Left ventricle myocardium inferior (tissue), 1 donor: Measurements from ENCODE around the gene KCNQ2. TPM values are rescaled to one million over a fixed set of nuclear protein-coding genes. Genes with fewer than 3 reads are reported as not detected.

Experiments used
- DNase-seq: peaks from one replicate; pipeline ENCODE4 v3.0.0-alpha.2; 2020
- H3K27ac ChIP-seq: fragments of 200-600 bp; replicated peaks from 2 replicates; pipeline ENCODE4 v1.8.0; 2021
- H3K27me3 ChIP-seq: fragments of 200-600 bp; 2 replicates; pipeline ENCODE4 v1.8.0; 2021; ENCODE audit warnings: low read depth
- H3K36me3 ChIP-seq: fragments of 200-600 bp; 2 replicates; pipeline ENCODE4 v1.8.0; 2021
- H3K4me1 ChIP-seq: fragments of 200-600 bp; 2 replicates; pipeline ENCODE4 v1.8.0; 2021
- H3K4me3 ChIP-seq: fragments of 200-600 bp; 2 replicates; pipeline ENCODE4 v1.8.0; 2021; ENCODE audit warnings: mild to moderate bottlenecking, moderate library complexity
- H3K9me3 ChIP-seq: fragments of 200-600 bp; replicated peaks from 2 replicates; pipeline ENCODE4 v1.8.0; 2021
- intact Hi-C: fragments of 100-400 bp; cut with micrococcal nuclease; formaldehyde crosslinking; loops from one replicate; pipeline ENCODE4 v1.11.0; 2022
- total RNA-seq: library from RNA; stranded (reverse); fragmentation: NEBNext Ultra II Directional; extraction: Animal tissue kit (Norgen Biotek cat#: 25700); gene quantifications from one replicate; pipeline ENCODE4 v1.2.1, GENCODE V29; 2021
- TF ChIP-seq, protein P1 (sequence below): fragments of 200-600 bp; IDR thresholded peaks from 2 replicates; pipeline ENCODE4 v1.8.0; 2021; ENCODE audit warnings: antibody characterized with exemption, mild to moderate bottlenecking, borderline replicate concordance
- donor health status: DM: no; HTN: yes; CAD: no; lungs with severe emphysema.

The KCNQ2 gene
- total RNA-seq, 1 donor from 2014 or later, result 2.3 TPM

- H3K27me3 ChIP-seq, result peaks cover 17% of the 10 kb centered on the region
- TF ChIP-seq, protein P1, sequence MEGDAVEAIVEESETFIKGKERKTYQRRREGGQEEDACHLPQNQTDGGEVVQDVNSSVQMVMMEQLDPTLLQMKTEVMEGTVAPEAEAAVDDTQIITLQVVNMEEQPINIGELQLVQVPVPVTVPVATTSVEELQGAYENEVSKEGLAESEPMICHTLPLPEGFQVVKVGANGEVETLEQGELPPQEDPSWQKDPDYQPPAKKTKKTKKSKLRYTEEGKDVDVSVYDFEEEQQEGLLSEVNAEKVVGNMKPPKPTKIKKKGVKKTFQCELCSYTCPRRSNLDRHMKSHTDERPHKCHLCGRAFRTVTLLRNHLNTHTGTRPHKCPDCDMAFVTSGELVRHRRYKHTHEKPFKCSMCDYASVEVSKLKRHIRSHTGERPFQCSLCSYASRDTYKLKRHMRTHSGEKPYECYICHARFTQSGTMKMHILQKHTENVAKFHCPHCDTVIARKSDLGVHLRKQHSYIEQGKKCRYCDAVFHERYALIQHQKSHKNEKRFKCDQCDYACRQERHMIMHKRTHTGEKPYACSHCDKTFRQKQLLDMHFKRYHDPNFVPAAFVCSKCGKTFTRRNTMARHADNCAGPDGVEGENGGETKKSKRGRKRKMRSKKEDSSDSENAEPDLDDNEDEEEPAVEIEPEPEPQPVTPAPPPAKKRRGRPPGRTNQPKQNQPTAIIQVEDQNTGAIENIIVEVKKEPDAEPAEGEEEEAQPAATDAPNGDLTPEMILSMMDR, result no peak
- no peak for DNase-seq
- no peak overlapping the region for H3K4me3 ChIP-seq
- H3K9me3 ChIP-seq, result no peaks in the 10 kb centered on the region
- no peaks in the 10 kb centered on the region for H3K36me3 ChIP-seq
- no peak overlapping the region for H3K27ac ChIP-seq
- H3K4me1 ChIP-seq, result no peaks in the 10 kb centered on the region
- intact Hi-C loops, result no loop called here
These were observed 31.0 kb downstream of the KCNQ2 start for GRCh38 chr20:63441136-63442099.

GRCh38 chr20:63440366-63440955, 32.0 kb downstream of the KCNQ2 start:
- TF ChIP-seq, protein P1, result no peak
- H3K4me1 ChIP-seq, result peaks cover 2% of the 10 kb centered on the region
- no peak overlapping the region for H3K27ac ChIP-seq
- no peaks in the 10 kb centered on the region for H3K36me3 ChIP-seq
- peaks cover 13% of the 10 kb centered on the region for H3K27me3 ChIP-seq
- no peak overlapping the region for H3K4me3 ChIP-seq
- intact Hi-C loops, result no loop called here
- H3K9me3 ChIP-seq, result no peaks in the 10 kb centered on the region
- no peak for DNase-seq

DNA sequence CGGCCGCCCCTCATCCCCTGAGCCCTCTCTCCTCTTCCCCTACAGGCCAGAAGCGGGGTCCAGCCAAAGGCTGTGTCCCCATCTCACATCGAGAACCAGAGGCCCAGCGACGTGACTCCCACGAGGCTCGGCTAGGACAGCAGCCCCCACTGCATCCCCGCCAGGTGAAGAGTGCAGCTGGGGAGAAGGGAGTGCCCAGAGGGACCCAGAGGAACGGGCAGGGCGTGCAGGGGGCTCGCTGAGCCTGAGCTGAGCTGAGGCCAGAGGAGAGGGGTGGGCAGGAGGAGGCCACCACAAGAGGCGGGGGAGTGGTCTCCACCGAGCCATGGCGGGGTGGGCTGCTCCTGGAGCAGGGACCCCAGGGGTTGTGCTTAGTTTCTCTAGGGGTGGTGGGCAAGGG, 32.6 kb downstream of the KCNQ2 start:
- Histone ChIP-seq H3K27me3 (peaks cover 13% of the 10 kb centered on the region), H3K4me3 (no peak overlapping the region), H3K9me3 (no peaks in the 10 kb centered on the region), H3K27ac (no peak overlapping the region), H3K4me1 (peaks cover 8% of the 10 kb centered on the region), H3K36me3 (no peaks in the 10 kb centered on the region)
- intact Hi-C loops, result no loop called here
- no peak for DNase-seq
- TF ChIP-seq, protein P1, result no peak

GRCh38 chr20:63438121-63438520, 34.3 kb downstream of the KCNQ2 start:
- Histone ChIP-seq H3K4me3 (no peak overlapping the region), H3K27me3 (peaks cover 13% of the 10 kb centered on the region), H3K4me1 (peaks cover 12% of the 10 kb centered on the region), H3K9me3 (no peaks in the 10 kb centered on the region), H3K36me3 (no peaks in the 10 kb centered on the region), H3K27ac (no peak overlapping the region)
- DNase-seq, result no peak
- TF ChIP-seq, protein P1, result no peak
- intact Hi-C loops, result no loop called here

DNA sequence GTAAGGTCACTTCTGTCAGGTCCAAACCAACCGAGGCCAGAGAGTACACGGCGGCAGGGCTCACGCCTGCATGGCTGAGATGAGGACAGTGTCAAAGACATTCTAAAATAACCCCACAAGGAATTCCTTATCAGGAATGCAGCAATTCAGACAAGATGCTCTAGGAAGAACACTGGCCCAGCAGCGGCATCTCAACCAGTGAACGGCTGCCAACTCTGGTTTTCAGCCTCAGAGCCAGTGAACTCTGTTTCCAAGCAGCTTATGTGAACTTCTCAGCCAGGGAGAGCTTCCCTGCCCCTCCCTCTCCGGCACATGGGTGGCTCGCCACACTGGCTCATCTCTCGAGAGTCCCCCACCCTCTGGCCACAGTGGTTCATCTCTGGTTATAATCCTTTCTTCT, 36.9 kb downstream of the KCNQ2 start:
- H3K9me3 ChIP-seq, result no peaks in the 10 kb centered on the region
- DNase-seq, result no peak
- peaks cover 12% of the 10 kb centered on the region for H3K4me1 ChIP-seq
- H3K27ac ChIP-seq, result no peak overlapping the region
- intact Hi-C loops, result no loop called here
- TF ChIP-seq, protein P1, result no peak
- no peak overlapping the region for H3K4me3 ChIP-seq
- no peaks in the 10 kb centered on the region for H3K36me3 ChIP-seq
- H3K27me3 ChIP-seq, result peaks cover 11% of the 10 kb centered on the region
